ENCODE measurements around the gene WNT9B. TPM values are rescaled to one million over a fixed set of nuclear protein-coding genes. Genes with fewer than 3 reads are reported as not detected.
A peak's percentile ranks its signal among the peaks of the same experiment; 100 is the strongest.

The WNT9B gene
- total and polyA plus RNA-seq, 2 of the 13 experiments (the other 11 are each of a cell fraction or from before 2014, with no cell fraction given): not detected

DNA sequence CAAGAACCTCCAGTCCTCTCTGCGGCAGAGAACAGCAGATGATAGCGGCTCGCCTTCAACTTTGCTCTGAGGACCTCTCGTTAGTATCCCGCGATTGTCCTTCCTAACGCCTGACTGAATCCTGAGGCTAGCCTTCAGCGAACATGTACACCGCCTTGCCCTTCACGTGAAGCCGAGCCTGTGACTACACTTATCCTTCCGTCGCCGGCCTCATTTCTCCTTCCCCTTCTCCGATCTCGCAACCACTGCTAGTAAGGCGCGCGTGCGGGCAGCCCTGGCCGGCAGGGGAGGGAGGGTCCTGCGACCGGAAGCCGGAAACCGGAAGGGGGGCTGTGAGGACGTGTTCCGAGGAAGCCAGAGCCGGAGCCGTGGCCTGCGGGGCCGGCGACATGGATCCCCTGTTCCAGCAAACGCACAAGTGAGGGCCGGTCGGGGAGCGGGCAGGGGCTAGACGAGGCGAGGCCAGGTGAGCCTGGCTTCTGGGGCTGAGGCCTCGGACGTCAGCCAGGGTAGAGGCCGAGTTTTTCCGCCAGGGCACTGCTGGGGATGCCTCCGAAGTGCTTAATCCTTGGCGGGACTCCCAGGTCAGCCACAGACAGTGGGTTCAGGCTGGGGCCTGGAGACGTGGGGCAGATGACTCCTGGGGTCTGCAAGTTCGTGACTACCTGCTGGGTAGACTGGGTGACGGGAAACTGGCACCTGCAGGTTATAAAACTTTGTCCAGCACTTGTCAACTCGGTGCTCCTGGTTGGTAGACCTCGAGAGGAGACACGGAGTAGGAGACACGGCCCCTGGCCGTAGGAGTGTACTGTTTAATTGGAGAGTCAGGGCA, 71.6 kb downstream of the WNT9B start, which contains the start of gene GOSR2 (continued):
- no peak for TF ChIP-seq CBX2 (IDR thresholded peaks at IDR 0.05; ENCODE audit: low read depth, low read length)
- TF ChIP-seq CBX2 (CRISPR knock-in tag; IDR thresholded peaks at IDR 0.05; ENCODE audit: low read depth): 0 out of 2 replicates have a peak, but pooled peaks have one; percentile 18
- TF ChIP-seq, protein P1, sequence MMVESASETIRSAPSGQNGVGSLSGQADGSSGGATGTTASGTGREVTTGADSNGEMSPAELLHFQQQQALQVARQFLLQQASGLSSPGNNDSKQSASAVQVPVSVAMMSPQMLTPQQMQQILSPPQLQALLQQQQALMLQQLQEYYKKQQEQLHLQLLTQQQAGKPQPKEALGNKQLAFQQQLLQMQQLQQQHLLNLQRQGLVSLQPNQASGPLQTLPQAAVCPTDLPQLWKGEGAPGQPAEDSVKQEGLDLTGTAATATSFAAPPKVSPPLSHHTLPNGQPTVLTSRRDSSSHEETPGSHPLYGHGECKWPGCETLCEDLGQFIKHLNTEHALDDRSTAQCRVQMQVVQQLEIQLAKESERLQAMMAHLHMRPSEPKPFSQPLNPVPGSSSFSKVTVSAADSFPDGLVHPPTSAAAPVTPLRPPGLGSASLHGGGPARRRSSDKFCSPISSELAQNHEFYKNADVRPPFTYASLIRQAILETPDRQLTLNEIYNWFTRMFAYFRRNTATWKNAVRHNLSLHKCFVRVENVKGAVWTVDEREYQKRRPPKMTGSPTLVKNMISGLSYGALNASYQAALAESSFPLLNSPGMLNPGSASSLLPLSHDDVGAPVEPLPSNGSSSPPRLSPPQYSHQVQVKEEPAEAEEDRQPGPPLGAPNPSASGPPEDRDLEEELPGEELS (CRISPR knock-in tag; IDR thresholded peaks at IDR 0.05): peak; percentile 69
- TF ChIP-seq ZNF724P (CRISPR knock-in tag; IDR thresholded peaks at IDR 0.05; ENCODE audit: borderline replicate concordance): peak; percentile 93
- TF ChIP-seq ZNF451 (CRISPR knock-in tag; IDR thresholded peaks at IDR 0.05): peak; percentile 50; the same call in 1 of the 2 replicates
- peak; percentile 86 for TF ChIP-seq CBX1 (IDR thresholded peaks at IDR 0.05; ENCODE audit: low read depth)
- TF ChIP-seq ZFP90 (CRISPR knock-in tag; IDR thresholded peaks at IDR 0.05; ENCODE audit: borderline replicate concordance): peak; percentile 96
- TF ChIP-seq, protein P2, sequence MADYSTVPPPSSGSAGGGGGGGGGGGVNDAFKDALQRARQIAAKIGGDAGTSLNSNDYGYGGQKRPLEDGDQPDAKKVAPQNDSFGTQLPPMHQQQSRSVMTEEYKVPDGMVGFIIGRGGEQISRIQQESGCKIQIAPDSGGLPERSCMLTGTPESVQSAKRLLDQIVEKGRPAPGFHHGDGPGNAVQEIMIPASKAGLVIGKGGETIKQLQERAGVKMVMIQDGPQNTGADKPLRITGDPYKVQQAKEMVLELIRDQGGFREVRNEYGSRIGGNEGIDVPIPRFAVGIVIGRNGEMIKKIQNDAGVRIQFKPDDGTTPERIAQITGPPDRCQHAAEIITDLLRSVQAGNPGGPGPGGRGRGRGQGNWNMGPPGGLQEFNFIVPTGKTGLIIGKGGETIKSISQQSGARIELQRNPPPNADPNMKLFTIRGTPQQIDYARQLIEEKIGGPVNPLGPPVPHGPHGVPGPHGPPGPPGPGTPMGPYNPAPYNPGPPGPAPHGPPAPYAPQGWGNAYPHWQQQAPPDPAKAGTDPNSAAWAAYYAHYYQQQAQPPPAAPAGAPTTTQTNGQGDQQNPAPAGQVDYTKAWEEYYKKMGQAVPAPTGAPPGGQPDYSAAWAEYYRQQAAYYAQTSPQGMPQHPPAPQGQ (CRISPR knock-in tag; IDR thresholded peaks at IDR 0.05; ENCODE audit: borderline replicate concordance): no peak
- 0 out of 2 replicates have a peak, but pooled peaks have one; percentile 35 for TF ChIP-seq ZFP36L1 (CRISPR knock-in tag; IDR thresholded peaks at IDR 0.05)
- TF ChIP-seq SMAD1 (CRISPR knock-in tag; IDR thresholded peaks at IDR 0.05; ENCODE audit: borderline replicate concordance, low read depth): peak; percentile 100
- TF ChIP-seq PAF1 (CRISPR knock-in tag; IDR thresholded peaks at IDR 0.05): no peak
- TF ChIP-seq, protein P3, sequence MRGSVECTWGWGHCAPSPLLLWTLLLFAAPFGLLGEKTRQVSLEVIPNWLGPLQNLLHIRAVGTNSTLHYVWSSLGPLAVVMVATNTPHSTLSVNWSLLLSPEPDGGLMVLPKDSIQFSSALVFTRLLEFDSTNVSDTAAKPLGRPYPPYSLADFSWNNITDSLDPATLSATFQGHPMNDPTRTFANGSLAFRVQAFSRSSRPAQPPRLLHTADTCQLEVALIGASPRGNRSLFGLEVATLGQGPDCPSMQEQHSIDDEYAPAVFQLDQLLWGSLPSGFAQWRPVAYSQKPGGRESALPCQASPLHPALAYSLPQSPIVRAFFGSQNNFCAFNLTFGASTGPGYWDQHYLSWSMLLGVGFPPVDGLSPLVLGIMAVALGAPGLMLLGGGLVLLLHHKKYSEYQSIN (CRISPR knock-in tag; IDR thresholded peaks at IDR 0.05; ENCODE audit: borderline replicate concordance): no peak
- TF ChIP-seq MATR3 (CRISPR knock-in tag; IDR thresholded peaks at IDR 0.05): no peak
- TF ChIP-seq, protein P4, sequence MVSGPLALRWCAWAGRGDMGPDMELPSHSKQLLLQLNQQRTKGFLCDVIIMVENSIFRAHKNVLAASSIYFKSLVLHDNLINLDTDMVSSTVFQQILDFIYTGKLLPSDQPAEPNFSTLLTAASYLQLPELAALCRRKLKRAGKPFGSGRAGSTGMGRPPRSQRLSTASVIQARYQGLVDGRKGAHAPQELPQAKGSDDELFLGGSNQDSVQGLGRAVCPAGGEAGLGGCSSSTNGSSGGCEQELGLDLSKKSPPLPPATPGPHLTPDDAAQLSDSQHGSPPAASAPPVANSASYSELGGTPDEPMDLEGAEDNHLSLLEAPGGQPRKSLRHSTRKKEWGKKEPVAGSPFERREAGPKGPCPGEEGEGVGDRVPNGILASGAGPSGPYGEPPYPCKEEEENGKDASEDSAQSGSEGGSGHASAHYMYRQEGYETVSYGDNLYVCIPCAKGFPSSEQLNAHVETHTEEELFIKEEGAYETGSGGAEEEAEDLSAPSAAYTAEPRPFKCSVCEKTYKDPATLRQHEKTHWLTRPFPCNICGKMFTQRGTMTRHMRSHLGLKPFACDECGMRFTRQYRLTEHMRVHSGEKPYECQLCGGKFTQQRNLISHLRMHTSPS (CRISPR knock-in tag; IDR thresholded peaks at IDR 0.05; ENCODE audit: low read depth): peak; percentile 55; the same call in 1 of the 2 replicates
- TF ChIP-seq, protein P5, sequence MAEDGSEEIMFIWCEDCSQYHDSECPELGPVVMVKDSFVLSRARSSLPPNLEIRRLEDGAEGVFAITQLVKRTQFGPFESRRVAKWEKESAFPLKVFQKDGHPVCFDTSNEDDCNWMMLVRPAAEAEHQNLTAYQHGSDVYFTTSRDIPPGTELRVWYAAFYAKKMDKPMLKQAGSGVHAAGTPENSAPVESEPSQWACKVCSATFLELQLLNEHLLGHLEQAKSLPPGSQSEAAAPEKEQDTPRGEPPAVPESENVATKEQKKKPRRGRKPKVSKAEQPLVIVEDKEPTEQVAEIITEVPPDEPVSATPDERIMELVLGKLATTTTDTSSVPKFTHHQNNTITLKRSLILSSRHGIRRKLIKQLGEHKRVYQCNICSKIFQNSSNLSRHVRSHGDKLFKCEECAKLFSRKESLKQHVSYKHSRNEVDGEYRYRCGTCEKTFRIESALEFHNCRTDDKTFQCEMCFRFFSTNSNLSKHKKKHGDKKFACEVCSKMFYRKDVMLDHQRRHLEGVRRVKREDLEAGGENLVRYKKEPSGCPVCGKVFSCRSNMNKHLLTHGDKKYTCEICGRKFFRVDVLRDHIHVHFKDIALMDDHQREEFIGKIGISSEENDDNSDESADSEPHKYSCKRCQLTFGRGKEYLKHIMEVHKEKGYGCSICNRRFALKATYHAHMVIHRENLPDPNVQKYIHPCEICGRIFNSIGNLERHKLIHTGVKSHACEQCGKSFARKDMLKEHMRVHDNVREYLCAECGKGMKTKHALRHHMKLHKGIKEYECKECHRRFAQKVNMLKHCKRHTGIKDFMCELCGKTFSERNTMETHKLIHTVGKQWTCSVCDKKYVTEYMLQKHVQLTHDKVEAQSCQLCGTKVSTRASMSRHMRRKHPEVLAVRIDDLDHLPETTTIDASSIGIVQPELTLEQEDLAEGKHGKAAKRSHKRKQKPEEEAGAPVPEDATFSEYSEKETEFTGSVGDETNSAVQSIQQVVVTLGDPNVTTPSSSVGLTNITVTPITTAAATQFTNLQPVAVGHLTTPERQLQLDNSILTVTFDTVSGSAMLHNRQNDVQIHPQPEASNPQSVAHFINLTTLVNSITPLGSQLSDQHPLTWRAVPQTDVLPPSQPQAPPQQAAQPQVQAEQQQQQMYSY (CRISPR knock-in tag; IDR thresholded peaks at IDR 0.05): no peak
- TF ChIP-seq ZNF292 (CRISPR knock-in tag; IDR thresholded peaks at IDR 0.05; ENCODE audit: borderline replicate concordance, low read depth): peak; percentile 74
- peak; percentile 89; the same call in 1 of the 2 replicates for TF ChIP-seq ZC3H13 (CRISPR knock-in tag; IDR thresholded peaks at IDR 0.05)
- TF ChIP-seq NFIC (IDR thresholded peaks at IDR 0.05; ENCODE audit: low read length): no peak
